Vagina (tissue), 2 donors: Measurements from ENCODE around the gene SCO2. TPM values are rescaled to one million over a fixed set of nuclear protein-coding genes. Genes with fewer than 3 reads are reported as not detected.

ENCODE experiments used
- DNase-seq, 2 donors: peaks; one replicate each; pipeline ENCODE4 v3.0.0-alpha.2; 2017; ENCODE audit errors: extremely low spot score in 2 of 2
- H3K27ac ChIP-seq: fragments of 200-600 bp; sonication (generic); one replicate; pipeline ENCODE4 v1.5.1; 2019
- H3K27me3 ChIP-seq: fragments of 200-600 bp; sonication (generic); one replicate; pipeline ENCODE4 v1.5.1; 2019
- H3K36me3 ChIP-seq, 2 donors: fragments of 200-600 bp; sonication (generic); one replicate each; pipeline ENCODE4 v1.5.1; 2017 to 2019
- H3K4me1 ChIP-seq: fragments of 200-600 bp; sonication (generic); one replicate; pipeline ENCODE4 v1.5.1; 2019
- H3K4me3 ChIP-seq, 2 donors: fragments of 200-600 bp; sonication (generic); 1 replicate in 1 of 2; 2 replicates in 1 of 2; pipeline ENCODE4 v1.5.1; 2016 to 2019
- H3K9me3 ChIP-seq: fragments of 200-600 bp; sonication (generic); one replicate; pipeline ENCODE4 v1.5.1; 2019
- CTCF ChIP-seq, 3 experiments: fragments of 450-650 bp in 2 of 3; fragments of 200-600 bp in 1 of 3; sonication (generic) in 1 of 3; IDR thresholded peaks; one replicate each; pipeline ENCODE4 v1.5.1; 2017 to 2019; ENCODE audit warnings: antibody characterized with exemption in 3 of 3, mild to moderate bottlenecking in 2 of 3, moderate library complexity in 2 of 3
- POLR2A ChIP-seq, 2 donors: fragments of 450-650 bp; IDR thresholded peaks; one replicate each; pipeline ENCODE4 v1.6.1; 2017; ENCODE audit warnings: antibody characterized with exemption in 2 of 2, mild to moderate bottlenecking in 2 of 2, moderate library complexity in 2 of 2
- POLR2AphosphoS5 ChIP-seq, 2 donors: sonication (generic); formaldehyde crosslinking; IDR thresholded peaks; one replicate each; pipeline ENCODE4 v1.9.0; 2017; ENCODE audit warnings: antibody characterized with exemption in 2 of 2, mild to moderate bottlenecking in 2 of 2, low read depth in 1 of 2; ENCODE audit not compliant: insufficient read depth in 1 of 2
- intact Hi-C: fragments of 100-400 bp; cut with DNase I; formaldehyde crosslinking; loops from one replicate; pipeline ENCODE4 v1.15.1; 2023
- total RNA-seq: library from RNA; depleted of rRNA; stranded (reverse); fragments of >200 nt; gene quantifications from one replicate; pipeline ENCODE4 v1.2.3, GENCODE V29; 2016

The SCO2 gene
- total RNA-seq, 1 donor from 2014 or later: 25.0 TPM

GRCh38 chr22:50516891-50517290 is 8.5 kb downstream of the SCO2 start:
- H3K4me1 ChIP-seq: no peaks in the 10 kb centered on the region
- no peak for DNase-seq
- H3K27ac ChIP-seq: no peak overlapping the region
- H3K4me3 ChIP-seq: no peak overlapping the region
- H3K9me3 ChIP-seq: no peaks in the 10 kb centered on the region
- peaks cover 0 to 51% of the 10 kb centered on the region in 2 donors for H3K36me3 ChIP-seq
- no peak for TF ChIP-seq POLR2AphosphoS5 (IDR thresholded peaks at IDR 0.05; ENCODE audit: insufficient read depth in 1 of 2, low read depth in 1 of 2)
- no peak for TF ChIP-seq CTCF (IDR thresholded peaks at IDR 0.05)
- TF ChIP-seq POLR2A (IDR thresholded peaks at IDR 0.05): no peak
- intact Hi-C loops: no loop called here
- H3K27me3 ChIP-seq: no peaks in the 10 kb centered on the region

GRCh38 chr22:50516068-50516467 is 9.3 kb downstream of the SCO2 start:
- no peaks in the 10 kb centered on the region for H3K9me3 ChIP-seq
- no peaks in the 10 kb centered on the region for H3K27me3 ChIP-seq
- no peak overlapping the region for H3K4me3 ChIP-seq
- H3K27ac ChIP-seq: no peak overlapping the region
- intact Hi-C loops: no loop called here
- H3K4me1 ChIP-seq: no peaks in the 10 kb centered on the region
- TF ChIP-seq CTCF (IDR thresholded peaks at IDR 0.05): no peak
- TF ChIP-seq POLR2AphosphoS5 (IDR thresholded peaks at IDR 0.05; ENCODE audit: insufficient read depth in 1 of 2, low read depth in 1 of 2): no peak
- TF ChIP-seq POLR2A (IDR thresholded peaks at IDR 0.05): no peak
- peaks cover 0 to 43% of the 10 kb centered on the region in 2 donors for H3K36me3 ChIP-seq
- no peak for DNase-seq

GRCh38 chr22:50513175-50513574 is 12.2 kb downstream of the SCO2 start:
- peaks cover 0 to 16% of the 10 kb centered on the region in 2 donors for H3K36me3 ChIP-seq
- H3K4me1 ChIP-seq: peaks cover 16% of the 10 kb centered on the region
- intact Hi-C loops: no loop called here
- H3K4me3 ChIP-seq: no peak overlapping the region
- TF ChIP-seq POLR2AphosphoS5 (IDR thresholded peaks at IDR 0.05; ENCODE audit: insufficient read depth in 1 of 2, low read depth in 1 of 2): no peak
- TF ChIP-seq POLR2A (IDR thresholded peaks at IDR 0.05): no peak
- no peak for TF ChIP-seq CTCF (IDR thresholded peaks at IDR 0.05)
- DNase-seq: no peak
- no peak overlapping the region for H3K27ac ChIP-seq
- H3K9me3 ChIP-seq: no peaks in the 10 kb centered on the region
- no peaks in the 10 kb centered on the region for H3K27me3 ChIP-seq

- intact Hi-C loops: loop anchor here (5.0 kb wide), 1 partner anchor 572 kb away; no protein-coding TSS in a partner anchor
- Histone ChIP-seq H3K27ac (peak overlapping the region; percentile 79), H3K4me3 (peak overlapping the region; percentile 65 to 76), H3K4me1 (peaks cover 49% of the 10 kb centered on the region), H3K36me3 (peaks cover 0 to 19% of the 10 kb centered on the region in 2 donors), H3K9me3 (no peaks in the 10 kb centered on the region), H3K27me3 (no peaks in the 10 kb centered on the region)
- DNase-seq: no peak
- TF ChIP-seq POLR2A (IDR thresholded peaks at IDR 0.05) (no peak), POLR2AphosphoS5 (IDR thresholded peaks at IDR 0.05; ENCODE audit: insufficient read depth in 1 of 2, low read depth in 1 of 2) (no peak), CTCF (IDR thresholded peaks at IDR 0.05) (no peak)
Measured at GRCh38 chr22:50508897-50509296, 16.5 kb downstream of the SCO2 start.

GRCh38 chr22:50507991-50508884 is 17.2 kb downstream of the SCO2 start, which contains the start of gene NCAPH2:
TSS of gene NCAPH2 (plus strand) at chr22:50508224. CDS start at chr22:50508338, 114 bp downstream.
- H3K4me1 ChIP-seq: peaks cover 49% of the 10 kb centered on the region
- intact Hi-C loops: loop anchor here (5.0 kb wide), 1 partner anchor 571 kb away; no protein-coding TSS in a partner anchor
- TF ChIP-seq POLR2A (IDR thresholded peaks at IDR 0.05) (peak in 1 of 2 donors; percentile 82), POLR2AphosphoS5 (IDR thresholded peaks at IDR 0.05; ENCODE audit: insufficient read depth in 1 of 2, low read depth in 1 of 2) (peak; percentile 90 to 95), CTCF (IDR thresholded peaks at IDR 0.05) (no peak)

More at GRCh38 chr22:50507991-50508884, 17.2 kb downstream of the SCO2 start, which contains the start of gene NCAPH2:
- Histone ChIP-seq H3K9me3 (no peaks in the 10 kb centered on the region), H3K36me3 (peaks cover 0 to 23% of the 10 kb centered on the region in 2 donors), H3K27ac (peak within 1 kb of the TSS; percentile 90), H3K27me3 (no peaks in the 10 kb centered on the region), H3K4me3 (peak within 1 kb of the TSS; percentile 76 to 98)
- DNase-seq: no peak
